GM19025 (cell line): ENCODE results near the gene DENND5A.
"Not testable (repeated sequence)": the region's sequence is repeated elsewhere in the genome, so short reads cannot be mapped to it uniquely, and the experiment has no call there.

Source experiments
- ATAC-seq: cut with Tn5 transposase; IDR thresholded peaks from one replicate; pipeline ENCODE4 v1.9.1; 2021; ENCODE audit warnings: mild to moderate bottlenecking, low read depth, moderate library complexity; ENCODE audit not compliant: unreplicated experiment

DENND5A gene

GRCh38 chr11:9179141-9179540 is 86.0 kb downstream of the DENND5A start:
- no peak for ATAC-seq

- no peak for ATAC-seq
Measured at GRCh38 chr11:9178716-9179115, 86.4 kb downstream of the DENND5A start.

DNA sequence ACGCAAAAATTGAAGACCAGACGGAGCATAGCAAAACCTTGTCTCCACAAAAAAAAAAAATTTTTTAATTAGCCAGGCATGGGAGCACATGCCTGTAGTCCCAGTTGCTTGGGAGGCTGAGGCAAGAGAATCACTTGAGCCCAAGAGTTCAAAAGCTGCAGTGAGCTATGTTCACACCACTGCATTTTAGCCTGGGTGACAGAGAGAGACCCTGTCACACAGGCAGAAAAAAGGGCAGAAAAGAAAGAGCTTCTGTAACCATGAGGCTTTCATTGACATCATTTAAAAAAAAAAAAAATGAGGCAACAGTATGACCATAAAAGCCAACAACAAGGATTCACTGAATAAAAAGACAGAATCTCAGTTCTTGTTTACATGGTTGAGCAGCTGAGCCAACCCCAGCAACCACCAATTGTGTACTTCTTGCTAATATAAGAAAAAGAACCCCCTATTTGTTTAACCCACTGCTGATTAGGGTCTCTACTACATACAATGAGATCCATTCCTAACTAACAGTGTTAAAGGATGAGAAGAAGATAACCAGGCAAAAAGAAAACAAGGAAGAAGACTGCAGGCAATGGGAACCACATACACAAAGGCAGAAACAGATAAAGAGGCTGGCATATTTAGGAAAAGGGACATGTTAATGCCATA is 87.6 kb downstream of the DENND5A start:
- ATAC-seq: no peak

DNA sequence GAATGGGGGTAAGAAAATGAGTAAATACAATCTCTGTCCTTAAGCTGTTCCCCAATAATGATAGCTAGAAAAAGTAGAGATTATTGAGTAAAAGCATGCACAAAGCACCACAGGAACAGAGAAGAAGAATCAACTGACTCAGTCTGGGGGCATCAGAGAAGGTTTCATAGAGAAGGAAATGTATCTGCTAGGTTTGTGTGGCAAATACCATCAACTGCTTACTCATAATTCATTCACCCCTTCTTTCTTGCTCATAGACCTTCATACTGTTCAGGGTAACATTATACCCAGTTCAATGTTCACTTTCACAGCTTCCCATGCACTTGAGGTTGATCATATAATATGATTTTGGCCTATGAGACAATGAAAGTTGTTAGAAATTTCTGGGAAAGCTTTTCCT is 88.6 kb downstream of the DENND5A start:
- ATAC-seq: no peak

DNA sequence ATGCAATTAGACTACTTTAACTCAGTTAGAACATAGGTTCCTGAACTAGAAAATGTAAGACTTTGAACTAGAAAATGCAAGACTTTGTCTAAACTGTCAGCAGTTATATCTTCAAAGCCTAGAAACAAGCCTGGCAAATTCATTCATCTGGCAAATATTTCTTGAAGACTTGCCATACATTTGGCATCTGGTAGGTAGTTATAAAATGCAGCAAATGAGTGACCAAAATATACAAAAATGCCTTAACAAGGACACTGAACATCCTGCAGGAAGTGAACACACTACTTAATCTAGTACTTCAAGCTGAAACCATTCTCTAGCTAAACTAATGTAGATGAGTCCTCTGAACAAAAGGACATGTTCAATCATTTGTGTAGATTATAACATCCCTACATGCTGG is 89.0 kb downstream of the DENND5A start:
- no peak for ATAC-seq

DNA sequence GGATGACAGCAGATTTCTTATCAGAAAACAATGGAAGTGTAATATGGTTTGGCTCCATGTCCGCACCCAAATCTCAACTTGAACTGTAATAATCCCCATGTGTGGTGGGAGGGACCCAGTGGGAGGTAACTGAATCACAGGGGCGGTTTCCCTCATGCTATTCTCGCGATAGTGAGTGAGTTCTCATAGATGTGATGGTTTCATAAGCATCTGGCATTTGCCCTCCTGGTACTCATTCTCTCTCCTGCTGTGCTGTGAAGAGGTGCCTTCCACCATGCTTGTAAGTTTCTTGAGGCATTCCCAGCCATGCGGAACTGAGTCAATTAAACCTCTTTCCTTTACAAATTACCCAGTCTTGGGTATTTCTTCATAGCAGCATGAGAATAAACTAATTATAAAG is 92.8 kb downstream of the DENND5A start:
- no peak for ATAC-seq

GRCh38 chr11:9170450-9170849 is 94.7 kb downstream of the DENND5A start:
- no peak for ATAC-seq

GRCh38 chr11:9169595-9170295 is 95.4 kb downstream of the DENND5A start:
- ATAC-seq: no peak

GRCh38 chr11:9161991-9162390 is 103.2 kb downstream of the DENND5A start:
- ATAC-seq: not testable (repeated sequence)

- ATAC-seq: no peak
Measured at GRCh38 chr11:9160166-9160565, 105.0 kb downstream of the DENND5A start.

GRCh38 chr11:9158898-9159391 is 106.2 kb downstream of the DENND5A start:
- ATAC-seq: no peak

GRCh38 chr11:9155930-9156329 is 109.2 kb downstream of the DENND5A start:
- no peak for ATAC-seq

GRCh38 chr11:9153651-9154050 is 111.5 kb downstream of the DENND5A start:
- ATAC-seq: no peak

DNA sequence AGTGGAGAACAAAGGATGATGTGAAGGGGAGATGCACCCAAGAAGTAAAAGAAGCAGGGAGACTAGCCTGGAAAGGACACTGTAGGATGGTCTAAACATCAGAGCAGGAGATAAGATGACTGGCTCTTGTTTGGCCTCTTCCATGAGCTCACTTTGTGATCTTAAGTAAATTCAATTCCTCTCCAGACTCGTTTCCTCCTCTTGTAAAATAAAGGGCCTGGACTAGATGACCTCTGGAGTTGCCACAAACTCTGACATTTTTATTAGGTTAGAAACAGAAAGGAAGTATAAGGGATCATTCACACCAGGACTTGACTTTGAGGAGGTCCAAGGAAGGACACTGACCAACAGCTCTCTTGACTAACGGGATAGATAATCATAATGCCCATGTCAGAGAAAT is 113.5 kb downstream of the DENND5A start:
- no peak for ATAC-seq

DNA sequence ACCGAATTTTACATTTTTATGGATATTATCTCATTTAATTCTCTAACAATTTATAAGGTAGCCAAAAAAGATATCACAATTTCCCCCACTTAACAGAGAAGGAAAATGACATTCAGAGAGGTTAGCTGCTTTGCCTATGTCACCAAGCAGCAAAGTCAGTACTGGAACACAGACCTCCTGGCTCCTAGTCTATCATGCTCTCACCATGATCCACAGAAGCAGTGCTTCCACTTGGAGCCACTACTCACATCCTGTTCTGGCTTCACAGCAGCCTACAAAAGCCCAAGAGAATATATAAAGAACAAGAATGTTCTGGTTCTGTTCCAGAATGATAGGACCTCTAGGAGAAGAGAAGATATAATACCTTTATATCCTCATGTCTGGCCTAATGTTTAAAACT is 114.2 kb downstream of the DENND5A start:
- no peak for ATAC-seq

DNA sequence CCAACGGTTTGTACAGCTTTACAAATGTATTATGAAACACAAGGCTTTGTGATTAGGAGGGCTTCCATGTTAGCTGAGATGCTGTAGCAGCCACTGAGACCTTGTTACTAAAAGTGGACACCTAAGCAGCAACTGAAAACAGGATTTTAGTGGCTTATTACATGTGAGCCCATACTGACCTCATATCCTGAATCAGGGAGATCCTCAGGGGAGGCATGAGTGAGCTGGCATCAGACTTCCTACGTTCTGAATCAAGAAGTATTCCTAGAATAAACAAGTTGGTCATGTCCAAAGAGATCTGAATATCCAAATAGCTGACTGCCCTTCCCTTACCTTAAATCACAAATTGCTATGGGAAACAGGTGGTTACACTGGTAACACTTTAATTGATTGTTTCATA is 114.6 kb downstream of the DENND5A start:
- no peak for ATAC-seq

DNA sequence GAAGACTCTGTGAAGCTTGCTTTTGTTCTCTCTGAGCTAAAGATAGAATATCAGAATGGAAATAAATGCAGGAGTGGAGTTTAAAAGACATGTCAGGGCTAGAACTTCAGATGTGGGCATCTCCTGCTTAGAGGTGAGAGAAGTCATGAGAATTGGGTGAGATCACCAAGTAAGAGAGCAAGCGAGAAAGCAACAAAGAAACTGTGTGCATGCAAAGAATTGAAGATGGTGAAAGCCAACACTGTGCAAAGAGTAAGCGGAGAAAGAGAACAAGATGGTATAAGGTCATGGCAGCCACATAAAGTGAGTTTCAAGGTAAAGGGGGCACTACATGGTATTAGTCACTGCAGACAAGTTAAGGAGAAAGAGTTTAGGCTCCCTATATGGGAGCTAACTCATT is 116.4 kb downstream of the DENND5A start:
- ATAC-seq: no peak

GRCh38 chr11:9148035-9148434 is 117.1 kb downstream of the DENND5A start:
- no peak for ATAC-seq

DNA sequence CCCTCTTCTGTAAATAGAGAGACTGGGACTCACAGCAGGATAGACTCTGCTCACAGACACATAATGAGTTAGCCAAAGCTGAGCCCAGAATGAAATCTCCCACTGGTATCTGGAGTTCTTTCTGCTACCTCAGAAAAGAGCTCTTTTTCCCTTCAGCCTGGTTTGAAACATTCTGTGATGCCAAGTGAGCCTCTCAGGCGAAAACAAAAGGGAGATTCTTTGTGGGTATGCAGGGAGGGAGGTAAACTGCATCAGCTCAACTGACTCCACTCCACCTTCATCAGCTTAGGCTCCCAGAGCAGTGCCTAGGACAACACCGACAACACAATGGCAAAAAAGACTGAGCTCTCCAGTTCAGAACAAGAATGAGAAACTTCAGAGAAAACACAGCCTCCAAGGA is 118.7 kb downstream of the DENND5A start:
- ATAC-seq: no peak

- no peak for ATAC-seq
Measured at GRCh38 chr11:9145283-9145682, 119.9 kb downstream of the DENND5A start.

DNA sequence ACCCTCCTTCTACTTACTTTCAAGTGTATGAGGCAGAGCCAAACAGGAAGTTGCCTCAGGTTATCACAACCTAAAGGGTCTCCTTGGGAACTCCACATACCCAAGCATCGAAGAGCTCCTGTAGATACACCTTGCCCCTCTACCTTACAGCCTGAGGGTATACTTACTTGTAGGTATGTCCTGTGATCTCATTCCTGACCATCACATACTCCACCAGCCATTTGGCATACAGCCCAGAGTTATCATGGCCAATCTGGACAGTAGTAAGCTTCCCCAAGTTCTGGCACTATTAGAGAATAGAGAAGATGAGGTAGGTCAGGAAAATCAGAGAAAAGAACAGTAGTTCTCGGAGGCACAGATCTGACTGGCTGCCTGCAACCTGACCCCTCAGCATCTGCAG is 120.3 kb downstream of the DENND5A start:
- ATAC-seq: no peak

- ATAC-seq: no peak
Measured at GRCh38 chr11:9143721-9144120, 121.4 kb downstream of the DENND5A start.
